Measurements from ENCODE around the gene BEGAIN.

BEGAIN gene

GRCh38 chr14:100577321-100577985 lies 9.8 kb downstream of the BEGAIN start:
- Histone ChIP-seq H4K20me1 (ENCODE audit: insufficient read depth, low read length) (no peaks in the 10 kb centered on the region), H3K27me3 (ENCODE audit: insufficient read depth, low read length, poor library complexity) (no peaks in the 10 kb centered on the region), H3K79me2 (ENCODE audit: insufficient read depth, low read length) (peaks cover 15% of the 10 kb centered on the region), H3K4me3 (ENCODE audit: low read depth in 1 of 2, low read length in 2 of 2) (no peak overlapping the region), H2AFZ (ENCODE audit: low read depth, low read length) (no peak overlapping the region), H3K36me3 (ENCODE audit: insufficient read depth, low read length) (no peaks in the 10 kb centered on the region; the same call in 1 of the 2 replicates), H3K27ac (ENCODE audit: low read length) (0 out of 2 replicates have a peak overlapping the region, but pooled peaks have one; percentile 2), H3K9me3 (ENCODE audit: insufficient read depth, low read length, severe bottlenecking) (no peaks in the 10 kb centered on the region), H3K4me1 (ENCODE audit: insufficient read depth, low read length) (peaks cover 36% of the 10 kb centered on the region), H3K9ac (ENCODE audit: low read depth, low read length) (no peak overlapping the region), H3K4me2 (ENCODE audit: insufficient read depth, low read length) (no peak overlapping the region)
- ATAC-seq (ENCODE audit: insufficient read depth, low read depth) = no peak
- no peak for TF ChIP-seq EZH2 (IDR thresholded peaks at IDR 0.05; ENCODE audit: borderline replicate concordance, low read depth, low read length, severe bottlenecking)
- TF ChIP-seq CTCF (IDR thresholded peaks at IDR 0.05; ENCODE audit: borderline replicate concordance, extremely low read depth, low read length, poor library complexity, severe bottlenecking) = no peak
- no peak for DNase-seq

GRCh38 chr14:100576091-100577085 lies 10.8 kb downstream of the BEGAIN start:
- H3K79me2 ChIP-seq (ENCODE audit: insufficient read depth, low read length) = peaks cover 15% of the 10 kb centered on the region
- no peak for DNase-seq
- no peak overlapping the region for H3K9ac ChIP-seq (ENCODE audit: low read depth, low read length)
- H3K36me3 ChIP-seq (ENCODE audit: insufficient read depth, low read length) = no peaks in the 10 kb centered on the region; the same call in 1 of the 2 replicates
- H3K4me3 ChIP-seq (ENCODE audit: low read depth in 1 of 2, low read length in 2 of 2) = no peak overlapping the region
- TF ChIP-seq EZH2 (IDR thresholded peaks at IDR 0.05; ENCODE audit: borderline replicate concordance, low read depth, low read length, severe bottlenecking) = no peak
- no peak for TF ChIP-seq CTCF (IDR thresholded peaks at IDR 0.05; ENCODE audit: borderline replicate concordance, extremely low read depth, low read length, poor library complexity, severe bottlenecking)
- no peaks in the 10 kb centered on the region for H3K27me3 ChIP-seq (ENCODE audit: insufficient read depth, low read length, poor library complexity)
- no peaks in the 10 kb centered on the region for H3K9me3 ChIP-seq (ENCODE audit: insufficient read depth, low read length, severe bottlenecking)
- H3K4me1 ChIP-seq (ENCODE audit: insufficient read depth, low read length) = peaks cover 45% of the 10 kb centered on the region
- H3K27ac ChIP-seq (ENCODE audit: low read length) = peak overlapping the region; percentile 6; the same call in 1 of the 2 replicates
- H2AFZ ChIP-seq (ENCODE audit: low read depth, low read length) = no peak overlapping the region
- H4K20me1 ChIP-seq (ENCODE audit: insufficient read depth, low read length) = no peaks in the 10 kb centered on the region
- no peak overlapping the region for H3K4me2 ChIP-seq (ENCODE audit: insufficient read depth, low read length)
- ATAC-seq (ENCODE audit: insufficient read depth, low read depth) = no peak

- Histone ChIP-seq H3K9ac (ENCODE audit: low read depth, low read length) (peak overlapping the region; percentile 84), H4K20me1 (ENCODE audit: insufficient read depth, low read length) (no peaks in the 10 kb centered on the region), H3K36me3 (ENCODE audit: insufficient read depth, low read length) (no peaks in the 10 kb centered on the region; the same call in 1 of the 2 replicates), H3K4me2 (ENCODE audit: insufficient read depth, low read length) (peak overlapping the region; percentile 78), H3K4me1 (ENCODE audit: insufficient read depth, low read length) (peaks cover 45% of the 10 kb centered on the region), H3K9me3 (ENCODE audit: insufficient read depth, low read length, severe bottlenecking) (no peaks in the 10 kb centered on the region), H3K27me3 (ENCODE audit: insufficient read depth, low read length, poor library complexity) (no peaks in the 10 kb centered on the region), H2AFZ (ENCODE audit: low read depth, low read length) (no peak overlapping the region), H3K79me2 (ENCODE audit: insufficient read depth, low read length) (peaks cover 15% of the 10 kb centered on the region), H3K4me3 (ENCODE audit: low read depth in 1 of 2, low read length in 2 of 2) (peak overlapping the region in 1 of 2 experiments; percentile 18; a peak in 1 of 4 replicates), H3K27ac (ENCODE audit: low read length) (peak overlapping the region; percentile 94)
- DNase-seq (no peak), ATAC-seq (ENCODE audit: insufficient read depth, low read depth) (no peak)
- TF ChIP-seq EZH2 (IDR thresholded peaks at IDR 0.05; ENCODE audit: borderline replicate concordance, low read depth, low read length, severe bottlenecking) (no peak), CTCF (IDR thresholded peaks at IDR 0.05; ENCODE audit: borderline replicate concordance, extremely low read depth, low read length, poor library complexity, severe bottlenecking) (no peak)
Measured at GRCh38 chr14:100575266-100575995, 11.8 kb downstream of the BEGAIN start.

Data from DND-41 (cell line).